SK-N-SH (cell line): ENCODE measurements around the gene NTM. TPM values are rescaled to one million over a fixed set of nuclear protein-coding genes. Genes with fewer than 3 reads are reported as not detected.

ENCODE experiments used
- CTCF ChIA-PET: fragments of 300-600, 350-600 bp; formaldehyde crosslinking; extraction: SDS; loops from one replicate; lab custom pipeline; 2021; lab: Yijun Ruan, JAX
- POLR2A ChIA-PET: fragments of 350-600 bp; sonication (Branson Sonifier 250); formaldehyde crosslinking; extraction: SDS; loops from one replicate; lab custom pipeline; 2020; ENCODE audit warnings: antibody characterized with exemption, inconsistent platforms; lab: Yijun Ruan, JAX
- DNase-seq: peaks from one replicate; pipeline ENCODE4 v3.0.0; 2012
- H2AFZ ChIP-seq: fragments of 200-600 bp; sonication (generic); 2 replicates; pipeline ENCODE4 v1.8.1; 2016; ENCODE audit warnings: antibody characterized with exemption, mild to moderate bottlenecking, low read depth
- H3F3A ChIP-seq: fragments of 200-600 bp; sonication (generic); replicated peaks from 2 replicates; pipeline ENCODE3; 2016; ENCODE audit warnings: antibody characterized with exemption, mild to moderate bottlenecking; ENCODE audit not compliant: insufficient read depth
- H3K27ac ChIP-seq, 2 experiments: fragments of 200-500 bp in 1 of 2; fragments of 200-600 bp in 1 of 2; sonication (Bioruptor generic) in 1 of 2; sonication (generic), shearing (Covaris generic) in 1 of 2; 2 replicates each; pipeline versions ENCODE4 v1.5.1 to v1.6.1; 2014 to 2016; ENCODE audit warnings: low read depth in 2 of 2, inconsistent platforms in 1 of 2, low read length in 1 of 2, mild to moderate bottlenecking in 1 of 2, mixed read lengths in 1 of 2
- H3K27me3 ChIP-seq: fragments of 200-600 bp; sonication (generic), shearing (Covaris generic); 2 replicates; pipeline ENCODE4 v1.6.1; 2016; ENCODE audit warnings: mixed run types; ENCODE audit not compliant: insufficient read depth
- H3K36me3 ChIP-seq, 2 experiments: fragments of 200-500 bp in 1 of 2; fragments of 200-600 bp in 1 of 2; sonication (Bioruptor generic) in 1 of 2; sonication (generic) in 1 of 2; replicated peaks in 1 of 2; 2 replicates each; pipeline versions ENCODE3 to v1.5.1; 2014 to 2016; ENCODE audit warnings: low read length in 1 of 2, mild to moderate bottlenecking in 1 of 2; ENCODE audit not compliant: insufficient read depth in 2 of 2, control insufficient read depth in 1 of 2
- H3K4me1 ChIP-seq, 2 experiments: fragments of 200-500 bp in 1 of 2; fragments of 200-600 bp in 1 of 2; sonication (Bioruptor generic) in 1 of 2; sonication (generic), shearing (Covaris generic) in 1 of 2; 2 replicates each; pipeline versions ENCODE4 v1.5.1 to v1.6.1; 2014 to 2016; ENCODE audit warnings: low read depth in 1 of 2, low read length in 1 of 2, mixed run types in 1 of 2; ENCODE audit not compliant: insufficient read depth in 2 of 2, control insufficient read depth in 1 of 2
- H3K4me2 ChIP-seq: fragments of 200-600 bp; sonication (generic), shearing (Covaris generic); 2 replicates; pipeline ENCODE4 v1.6.1; 2017; ENCODE audit warnings: mixed run types
- H3K4me3 ChIP-seq, 2 experiments: fragments of 200-500 bp in 1 of 2; fragments of 200-600 bp in 1 of 2; sonication (Bioruptor generic) in 1 of 2; sonication (generic), shearing (Covaris generic) in 1 of 2; 2 replicates each; pipeline versions ENCODE4 v1.5.1 to v1.8.1; 2014 to 2016; ENCODE audit warnings: low read depth in 2 of 2, inconsistent platforms in 1 of 2, low read length in 1 of 2, mild to moderate bottlenecking in 1 of 2, mixed read lengths in 1 of 2, moderate library complexity in 1 of 2
- H3K79me2 ChIP-seq: fragments of 200-600 bp; sonication (generic); 2 replicates; pipeline ENCODE4 v1.8.1; 2017; ENCODE audit warnings: mild to moderate bottlenecking; ENCODE audit not compliant: insufficient read depth
- H3K9ac ChIP-seq: fragments of 200-600 bp; sonication (generic); 2 replicates; pipeline ENCODE4 v1.6.1; 2017; ENCODE audit warnings: mixed run types
- H3K9me2 ChIP-seq: fragments of 200-600 bp; sonication (generic); 2 replicates; pipeline ENCODE4 v1.6.1; 2017; ENCODE audit warnings: mixed run types
- H3K9me3 ChIP-seq: fragments of 200-600 bp; sonication (generic); 2 replicates; pipeline ENCODE4 v1.6.1; 2017; ENCODE audit warnings: mixed run types, mild to moderate bottlenecking, moderate library complexity
- H4K20me1 ChIP-seq: fragments of 200-600 bp; sonication (generic); 2 replicates; pipeline ENCODE4 v1.6.1; 2017; ENCODE audit warnings: mild to moderate bottlenecking, mixed run types; ENCODE audit not compliant: insufficient read depth
- EP300 ChIP-seq, 2 experiments: IDR thresholded peaks; 2 replicates each; pipeline versions ENCODE4 v1.4.0 to v1.6.1; 2012; ENCODE audit warnings: borderline replicate concordance in 1 of 2, low read depth in 1 of 2, low read length in 1 of 2
- FOXM1 ChIP-seq: IDR thresholded peaks from 2 replicates; pipeline ENCODE4 v1.4.0; 2012; ENCODE audit warnings: low read depth, mild to moderate bottlenecking
- GABPA ChIP-seq: IDR thresholded peaks from 2 replicates; pipeline ENCODE4 v1.4.0; 2012; ENCODE audit warnings: low read depth, mild to moderate bottlenecking
- MXI1 ChIP-seq: IDR thresholded peaks from 2 replicates; pipeline ENCODE4 v1.6.1; 2012; ENCODE audit warnings: mild to moderate bottlenecking, low read depth, low read length, improper control_type of control experiment
- NFIC ChIP-seq: IDR thresholded peaks from 2 replicates; pipeline ENCODE4 v1.4.0; 2012; ENCODE audit warnings: borderline replicate concordance
- NRF1 ChIP-seq: IDR thresholded peaks from 2 replicates; pipeline ENCODE4 v1.6.1; 2012; ENCODE audit warnings: low read depth, mild to moderate bottlenecking, low read length
- RCOR1 ChIP-seq: fragments of 150-350 bp; IDR thresholded peaks from 2 replicates; pipeline ENCODE4 v1.6.1; 2017; ENCODE audit warnings: antibody characterized with exemption, low read length
- RXRA ChIP-seq: IDR thresholded peaks from 2 replicates; pipeline ENCODE4 v1.4.0; 2012; ENCODE audit warnings: low read depth, mild to moderate bottlenecking, borderline replicate concordance
- TAF1 ChIP-seq: IDR thresholded peaks from 2 replicates; pipeline ENCODE4 v1.6.1; 2012; ENCODE audit warnings: low read depth, mild to moderate bottlenecking, low read length, moderate library complexity, borderline replicate concordance
- TCF12 ChIP-seq: IDR thresholded peaks from 2 replicates; pipeline ENCODE4 v1.4.0; 2012
- TEAD4 ChIP-seq: IDR thresholded peaks from 2 replicates; pipeline ENCODE4 v1.4.0; 2012; ENCODE audit warnings: mild to moderate bottlenecking, borderline replicate concordance; ENCODE audit not compliant: insufficient read depth
- WGBS: methylation state at CpG from one replicate; pipeline ENCODE4 v1.1.6; 2017; ENCODE audit warnings: low lambda C conversion rate; 5-methylcytosine and 5-hydroxymethylcytosine counted together
- polyA plus RNA-seq, 3 experiments: library from polyadenylated mRNA; depleted of rRNA; stranded (reverse); fragments of >200 nt; gene quantifications; 2 replicates each; pipeline ENCODE4 v1.2.3, GENCODE V29; 2012
- TF ChIP-seq, protein P1 (sequence below): IDR thresholded peaks from 2 replicates; pipeline ENCODE4 v1.6.1; 2012; ENCODE audit warnings: mild to moderate bottlenecking, low read depth, low read length, moderate library complexity
- TF ChIP-seq, protein P2 (sequence below): IDR thresholded peaks from 2 replicates; pipeline ENCODE4; 2012

NTM gene
- polyA plus RNA-seq, 1 of the 3 experiments (the other 2 are of a cell fraction): 20.0 TPM

DNA sequence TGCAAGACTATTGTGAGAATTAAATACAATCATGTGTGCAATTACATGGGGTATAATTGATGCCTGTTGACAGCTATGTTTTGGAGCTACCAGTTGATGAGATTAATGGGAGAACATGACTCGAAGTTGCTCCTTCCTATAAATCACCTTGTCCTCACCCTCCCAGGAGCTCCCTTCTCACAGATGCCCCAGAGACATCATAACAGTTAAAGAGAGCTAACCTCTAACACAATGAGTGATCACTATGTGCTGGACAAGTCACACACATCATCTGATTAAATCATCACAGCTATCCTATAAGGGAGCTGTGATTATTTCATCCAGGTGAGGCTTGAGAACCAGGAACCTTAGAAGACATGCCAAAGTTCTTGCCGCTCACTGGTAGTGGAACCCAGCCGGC lies 394.2 kb downstream of the NTM start:
- H3K9me3 ChIP-seq: no peaks in the 10 kb centered on the region
- WGBS: 71% methylated on average over 3 of the region's 3 CpGs
- no peak overlapping the region for H3K4me3 ChIP-seq
- no peaks in the 10 kb centered on the region for H3K36me3 ChIP-seq
- no peaks in the 10 kb centered on the region for H3K27me3 ChIP-seq
- H3K9me2 ChIP-seq: no peaks in the 10 kb centered on the region
- no peak overlapping the region for H3K9ac ChIP-seq
- peaks cover 0 to 2% of the 10 kb centered on the region in 2 experiments; a peak in 1 of 4 replicates for H3K4me1 ChIP-seq
- H3K27ac ChIP-seq: no peak overlapping the region
- H2AFZ ChIP-seq: no peak overlapping the region
- CTCF ChIA-PET: interaction anchor here (1.0 to 4.1 kb wide), 3 partner anchors 11 to 74 kb away, joined by 3 to 25 read pairs (median 3); no protein-coding TSS in a partner anchor
- H3K79me2 ChIP-seq: no peaks in the 10 kb centered on the region; the same call in 1 of the 2 replicates
- no peak overlapping the region for H3K4me2 ChIP-seq
- no peaks in the 10 kb centered on the region for H3F3A ChIP-seq
- H4K20me1 ChIP-seq: no peaks in the 10 kb centered on the region
- TF ChIP-seq EP300 (IDR thresholded peaks at IDR 0.05; ENCODE audit: borderline replicate concordance in 1 of 2, low read depth in 1 of 2, low read length in 1 of 2) (no peak), GABPA (no peak), RCOR1 (no peak), TEAD4 (no peak), NRF1 (no peak), TCF12 (no peak), FOXM1 (no peak), MXI1 (no peak), TAF1 (no peak), RXRA (no peak)
- TF ChIP-seq, protein P1, sequence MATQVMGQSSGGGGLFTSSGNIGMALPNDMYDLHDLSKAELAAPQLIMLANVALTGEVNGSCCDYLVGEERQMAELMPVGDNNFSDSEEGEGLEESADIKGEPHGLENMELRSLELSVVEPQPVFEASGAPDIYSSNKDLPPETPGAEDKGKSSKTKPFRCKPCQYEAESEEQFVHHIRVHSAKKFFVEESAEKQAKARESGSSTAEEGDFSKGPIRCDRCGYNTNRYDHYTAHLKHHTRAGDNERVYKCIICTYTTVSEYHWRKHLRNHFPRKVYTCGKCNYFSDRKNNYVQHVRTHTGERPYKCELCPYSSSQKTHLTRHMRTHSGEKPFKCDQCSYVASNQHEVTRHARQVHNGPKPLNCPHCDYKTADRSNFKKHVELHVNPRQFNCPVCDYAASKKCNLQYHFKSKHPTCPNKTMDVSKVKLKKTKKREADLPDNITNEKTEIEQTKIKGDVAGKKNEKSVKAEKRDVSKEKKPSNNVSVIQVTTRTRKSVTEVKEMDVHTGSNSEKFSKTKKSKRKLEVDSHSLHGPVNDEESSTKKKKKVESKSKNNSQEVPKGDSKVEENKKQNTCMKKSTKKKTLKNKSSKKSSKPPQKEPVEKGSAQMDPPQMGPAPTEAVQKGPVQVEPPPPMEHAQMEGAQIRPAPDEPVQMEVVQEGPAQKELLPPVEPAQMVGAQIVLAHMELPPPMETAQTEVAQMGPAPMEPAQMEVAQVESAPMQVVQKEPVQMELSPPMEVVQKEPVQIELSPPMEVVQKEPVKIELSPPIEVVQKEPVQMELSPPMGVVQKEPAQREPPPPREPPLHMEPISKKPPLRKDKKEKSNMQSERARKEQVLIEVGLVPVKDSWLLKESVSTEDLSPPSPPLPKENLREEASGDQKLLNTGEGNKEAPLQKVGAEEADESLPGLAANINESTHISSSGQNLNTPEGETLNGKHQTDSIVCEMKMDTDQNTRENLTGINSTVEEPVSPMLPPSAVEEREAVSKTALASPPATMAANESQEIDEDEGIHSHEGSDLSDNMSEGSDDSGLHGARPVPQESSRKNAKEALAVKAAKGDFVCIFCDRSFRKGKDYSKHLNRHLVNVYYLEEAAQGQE: no peak
- TF ChIP-seq, protein P2, sequence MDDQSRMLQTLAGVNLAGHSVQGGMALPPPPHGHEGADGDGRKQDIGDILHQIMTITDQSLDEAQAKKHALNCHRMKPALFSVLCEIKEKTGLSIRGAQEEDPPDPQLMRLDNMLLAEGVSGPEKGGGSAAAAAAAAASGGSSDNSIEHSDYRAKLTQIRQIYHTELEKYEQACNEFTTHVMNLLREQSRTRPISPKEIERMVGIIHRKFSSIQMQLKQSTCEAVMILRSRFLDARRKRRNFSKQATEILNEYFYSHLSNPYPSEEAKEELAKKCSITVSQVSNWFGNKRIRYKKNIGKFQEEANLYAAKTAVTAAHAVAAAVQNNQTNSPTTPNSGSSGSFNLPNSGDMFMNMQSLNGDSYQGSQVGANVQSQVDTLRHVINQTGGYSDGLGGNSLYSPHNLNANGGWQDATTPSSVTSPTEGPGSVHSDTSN: no peak
- TF ChIP-seq, all 33 proteins: peak for 0
- POLR2A ChIA-PET: interaction anchor here (0.6 kb wide), 1 partner anchor 8 kb away, joined by 3 read pairs; no protein-coding TSS in a partner anchor
- no peak for DNase-seq

DNA sequence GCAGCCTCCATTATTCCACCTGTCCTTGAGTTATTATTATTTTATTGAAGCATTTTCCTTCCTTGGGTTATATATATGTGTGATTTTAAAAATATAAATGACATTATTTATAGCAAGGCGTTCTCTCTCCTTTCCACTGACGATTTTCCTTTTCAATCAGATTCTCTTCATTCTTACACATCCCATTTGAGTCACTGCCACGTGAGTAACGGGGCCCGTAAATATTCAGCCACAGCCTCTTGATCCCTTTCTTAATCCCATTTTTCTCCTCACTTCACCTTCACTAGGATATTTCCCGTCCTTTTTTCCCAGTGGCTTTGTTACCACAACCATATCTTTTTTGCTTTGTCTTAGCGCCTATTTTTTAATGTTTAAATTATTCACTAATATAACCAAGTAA lies 396.2 kb downstream of the NTM start:
- no peak for DNase-seq
- Histone ChIP-seq H3F3A (peaks cover 5% of the 10 kb centered on the region), H3K9me2 (no peaks in the 10 kb centered on the region), H2AFZ (no peak overlapping the region; the same call in 1 of the 2 replicates), H3K9ac (peak overlapping the region; percentile 28; the same call in 1 of the 2 replicates), H3K79me2 (no peaks in the 10 kb centered on the region; the same call in 1 of the 2 replicates), H4K20me1 (no peaks in the 10 kb centered on the region), H3K4me1 (peaks cover 0 to 16% of the 10 kb centered on the region in 2 experiments; a peak in 1 of 4 replicates), H3K27ac (no peak overlapping the region), H3K36me3 (no peaks in the 10 kb centered on the region), H3K27me3 (no peaks in the 10 kb centered on the region), H3K9me3 (no peaks in the 10 kb centered on the region), H3K4me2 (no peak overlapping the region), H3K4me3 (no peak overlapping the region)
- WGBS: 77% methylated on average over 7 of the region's 7 CpGs
- POLR2A ChIA-PET: no interaction called here
- CTCF ChIA-PET: interaction anchor here (4.1 kb wide), 1 partner anchor 18 kb away, joined by 25 read pairs; no protein-coding TSS in a partner anchor
- TF ChIP-seq NFIC: no peak
